Activated CD8-positive, alpha-beta memory T cell treated with anti-CD3 and anti-CD28 coated beads, Interleukin-2, amount 10 ng/mL, durations not matched to agents 7 days and 5 days (primary cell): ENCODE data around the gene RETREG1. TPM values are rescaled to one million over a fixed set of nuclear protein-coding genes. Genes with fewer than 3 reads are reported as not detected.
A peak's percentile ranks its signal among the peaks of the same experiment; 100 is the strongest.

Experiments used
- ATAC-seq: fragments of 150-1000 bp; cut with Tn5 transposase; one replicate; pipeline ENCODE4 v1.10.0; 2021; ENCODE audit warnings: moderate library complexity
- CTCF ChIA-PET: fragments of 350-600 bp; sonication (Branson Sonifier 250); formaldehyde crosslinking; loops from one replicate; lab custom pipeline; 2021; ENCODE audit warnings: antibody characterized with exemption; lab: Charles Lee
- DNase-seq: peaks from one replicate; pipeline ENCODE4 v3.0.0-alpha.2; 2020
- H3K27ac Mint-ChIP-seq: one replicate; pipeline ENCODE4 v1.8.0; 2021; ENCODE audit warnings: mild to moderate bottlenecking, mixed read lengths
- H3K27me3 Mint-ChIP-seq: one replicate; pipeline ENCODE4 v1.8.0; 2021; ENCODE audit warnings: mixed read lengths
- H3K36me3 Mint-ChIP-seq: one replicate; pipeline ENCODE4 v1.8.0; 2021; ENCODE audit warnings: mild to moderate bottlenecking, mixed read lengths
- H3K4me1 Mint-ChIP-seq: one replicate; pipeline ENCODE4 v1.8.0; 2021; ENCODE audit warnings: mixed read lengths
- H3K4me3 Mint-ChIP-seq: one replicate; pipeline ENCODE4 v1.8.0; 2021; ENCODE audit warnings: mild to moderate bottlenecking, moderate library complexity, mixed read lengths
- H3K9me3 Mint-ChIP-seq: one replicate; pipeline ENCODE4 v1.8.0; 2022; ENCODE audit warnings: low read depth, mixed read lengths
- total RNA-seq, 2 experiments: library from RNA; stranded (reverse); gene quantifications; one replicate each; pipeline ENCODE4 v1.2.3, GENCODE V29; 2021

RETREG1 gene
- total RNA-seq, 2 experiments from 2014 or later: 18.1 to 30.3 TPM

DNA sequence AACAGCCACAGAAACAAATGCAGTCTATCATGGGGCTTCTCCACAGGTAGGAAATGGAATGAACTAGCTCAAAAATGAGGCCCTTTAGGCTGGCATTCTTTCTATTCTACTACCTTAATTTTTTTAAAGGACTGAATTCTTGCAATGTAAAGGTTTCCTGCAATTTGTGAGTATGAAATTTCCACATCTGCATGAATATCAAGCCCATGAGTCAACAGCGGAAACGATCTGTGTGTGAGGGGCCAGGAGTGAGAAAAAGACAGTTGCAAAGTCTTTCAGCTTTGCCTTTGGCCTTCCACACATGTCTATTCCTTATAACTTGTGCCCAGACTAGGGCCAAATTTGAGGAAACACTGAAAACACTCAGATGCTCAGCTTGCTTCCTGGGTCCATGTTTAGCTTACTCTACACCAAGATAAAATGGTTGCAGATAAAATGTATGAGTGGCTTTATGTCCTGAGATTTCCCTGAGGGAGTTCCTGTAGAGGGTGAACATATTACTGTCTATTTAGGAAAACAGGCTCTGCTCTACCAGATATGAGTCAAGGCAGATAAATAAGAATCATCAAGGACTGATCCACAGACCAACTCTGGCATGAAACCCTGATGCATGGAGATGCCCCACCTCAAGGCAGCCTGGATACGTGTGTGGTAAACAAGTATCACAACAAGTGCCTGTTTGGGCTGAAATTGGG is 46.5 kb downstream of the RETREG1 start:
- H3K4me1 Mint-ChIP-seq: peaks cover 6% of the 10 kb centered on the region
- H3K27ac Mint-ChIP-seq: no peak overlapping the region
- no peak overlapping the region for H3K4me3 Mint-ChIP-seq
- ATAC-seq (no peak), DNase-seq (no peak)
- CTCF ChIA-PET: interaction anchor here (0.9 kb wide), 1 partner anchor 18 kb away, joined by 3 read pairs; no protein-coding TSS in a partner anchor
- no peaks in the 10 kb centered on the region for H3K27me3 Mint-ChIP-seq
- peaks cover 4% of the 10 kb centered on the region for H3K36me3 Mint-ChIP-seq
- H3K9me3 Mint-ChIP-seq: no peaks in the 10 kb centered on the region

DNA sequence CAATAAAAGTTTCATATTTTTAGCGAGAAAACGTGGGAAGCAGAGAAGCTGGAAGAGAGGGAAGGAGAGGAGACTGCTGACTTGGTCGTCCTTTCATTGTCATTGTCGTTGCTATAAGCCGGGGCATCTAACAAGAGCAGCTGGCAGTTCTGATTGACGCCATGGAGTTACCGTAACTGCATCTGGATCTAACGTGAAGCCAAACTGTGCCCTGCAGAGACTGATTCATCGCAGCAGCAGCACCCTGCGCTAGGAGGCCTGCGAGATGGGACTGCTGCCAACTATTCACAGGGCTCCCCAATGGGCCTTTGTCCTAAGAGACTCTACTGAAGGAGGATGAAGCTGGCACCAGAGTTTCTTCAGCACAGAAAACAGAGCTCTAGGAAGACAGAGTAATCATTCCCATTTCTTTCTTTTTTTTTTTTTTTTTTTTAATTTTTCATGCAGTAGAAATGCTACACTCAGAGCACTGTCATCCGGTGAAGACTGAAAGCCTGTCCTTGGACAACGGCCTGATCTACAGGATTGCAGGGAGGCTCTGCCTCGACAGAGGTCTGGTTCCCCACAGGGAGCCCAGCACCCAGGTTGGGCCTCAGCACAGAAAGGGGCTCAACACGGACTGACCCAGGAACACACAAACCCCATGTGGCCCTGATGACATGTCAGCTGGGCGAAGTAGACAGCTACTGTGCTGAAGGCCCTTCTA is 47.8 kb downstream of the RETREG1 start:
- CTCF ChIA-PET: interaction anchor here (0.9 kb wide), 1 partner anchor 16 kb away, joined by 3 read pairs; no protein-coding TSS in a partner anchor
- Mint-ChIP-seq H3K27me3 (no peaks in the 10 kb centered on the region), H3K36me3 (peaks cover 4% of the 10 kb centered on the region), H3K27ac (no peak overlapping the region), H3K4me1 (peaks cover under 1% of the 10 kb centered on the region), H3K9me3 (no peaks in the 10 kb centered on the region), H3K4me3 (no peak overlapping the region)
- ATAC-seq (no peak), DNase-seq (no peak)

GRCh38 chr5:16567365-16567764 is 49.4 kb downstream of the RETREG1 start:
- no peak overlapping the region for H3K27ac Mint-ChIP-seq
- H3K4me3 Mint-ChIP-seq: no peak overlapping the region
- ATAC-seq (no peak), DNase-seq (no peak)
- H3K9me3 Mint-ChIP-seq: no peaks in the 10 kb centered on the region
- H3K36me3 Mint-ChIP-seq: peaks cover 4% of the 10 kb centered on the region
- H3K27me3 Mint-ChIP-seq: no peaks in the 10 kb centered on the region
- CTCF ChIA-PET: interaction anchor here (1.4 kb wide), 2 partner anchors 15 to 20 kb away, joined by 3 to 4 read pairs; no protein-coding TSS in a partner anchor
- no peaks in the 10 kb centered on the region for H3K4me1 Mint-ChIP-seq

- CTCF ChIA-PET: no interaction called here
- H3K4me3 Mint-ChIP-seq: no peak overlapping the region
These were observed 51.7 kb downstream of the RETREG1 start for GRCh38 chr5:16565118-16565517.

DNA sequence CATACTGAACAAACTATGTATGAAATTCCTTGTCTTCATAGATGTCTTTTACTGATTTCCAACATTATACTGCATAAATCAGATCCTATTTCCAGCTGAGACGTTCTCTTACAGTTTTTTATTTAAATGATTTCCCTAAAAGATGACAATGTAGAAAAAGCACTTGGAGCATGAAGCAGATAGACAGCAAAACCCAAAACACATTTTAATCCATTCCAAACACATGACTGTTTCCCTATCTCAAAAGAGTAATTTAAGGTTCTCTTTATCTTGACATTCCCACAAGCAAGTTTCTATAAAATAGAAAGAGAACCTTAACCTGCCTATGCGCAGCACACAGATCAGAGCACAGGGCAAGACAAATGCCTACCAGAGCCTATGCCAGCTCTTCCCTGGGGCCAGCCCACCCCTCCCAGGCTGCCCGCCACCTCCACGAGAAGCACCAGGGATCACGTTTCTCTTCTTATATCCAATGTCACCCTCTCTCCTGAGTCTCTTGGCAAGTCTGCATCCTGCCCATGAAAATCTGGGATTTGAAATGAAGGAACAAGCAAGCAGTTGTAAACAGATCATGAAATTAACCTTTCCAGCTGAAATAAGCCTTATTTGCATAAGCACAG is 52.4 kb downstream of the RETREG1 start:
- H3K36me3 Mint-ChIP-seq: peaks cover 4% of the 10 kb centered on the region
- CTCF ChIA-PET: no interaction called here
- H3K27ac Mint-ChIP-seq: no peak overlapping the region
- no peak for DNase-seq
- no peaks in the 10 kb centered on the region for H3K4me1 Mint-ChIP-seq
- H3K9me3 Mint-ChIP-seq: no peaks in the 10 kb centered on the region
- H3K4me3 Mint-ChIP-seq: no peak overlapping the region
- ATAC-seq: no peak
- H3K27me3 Mint-ChIP-seq: no peaks in the 10 kb centered on the region

More at GRCh38 chr5:16565118-16565517, 51.7 kb downstream of the RETREG1 start:
- ATAC-seq (no peak), DNase-seq (no peak)
- H3K27ac Mint-ChIP-seq: no peak overlapping the region
- no peaks in the 10 kb centered on the region for H3K4me1 Mint-ChIP-seq
- H3K9me3 Mint-ChIP-seq: no peaks in the 10 kb centered on the region
- H3K36me3 Mint-ChIP-seq: peaks cover 4% of the 10 kb centered on the region
- no peaks in the 10 kb centered on the region for H3K27me3 Mint-ChIP-seq

- peaks cover 4% of the 10 kb centered on the region for H3K36me3 Mint-ChIP-seq
- CTCF ChIA-PET: no interaction called here
- no peak overlapping the region for H3K4me3 Mint-ChIP-seq
- H3K27ac Mint-ChIP-seq: no peak overlapping the region
- H3K27me3 Mint-ChIP-seq: no peaks in the 10 kb centered on the region
- no peaks in the 10 kb centered on the region for H3K4me1 Mint-ChIP-seq
- H3K9me3 Mint-ChIP-seq: no peaks in the 10 kb centered on the region
- DNase-seq (no peak), ATAC-seq (no peak)
These were observed 53.1 kb downstream of the RETREG1 start for GRCh38 chr5:16563686-16564085.

GRCh38 chr5:16561660-16562059 is 55.1 kb downstream of the RETREG1 start:
- CTCF ChIA-PET: interaction anchor here (1.1 kb wide), 1 partner anchor 9 kb away, joined by 3 read pairs; no protein-coding TSS in a partner anchor
- no peak overlapping the region for H3K4me3 Mint-ChIP-seq
- no peak for DNase-seq

DNA sequence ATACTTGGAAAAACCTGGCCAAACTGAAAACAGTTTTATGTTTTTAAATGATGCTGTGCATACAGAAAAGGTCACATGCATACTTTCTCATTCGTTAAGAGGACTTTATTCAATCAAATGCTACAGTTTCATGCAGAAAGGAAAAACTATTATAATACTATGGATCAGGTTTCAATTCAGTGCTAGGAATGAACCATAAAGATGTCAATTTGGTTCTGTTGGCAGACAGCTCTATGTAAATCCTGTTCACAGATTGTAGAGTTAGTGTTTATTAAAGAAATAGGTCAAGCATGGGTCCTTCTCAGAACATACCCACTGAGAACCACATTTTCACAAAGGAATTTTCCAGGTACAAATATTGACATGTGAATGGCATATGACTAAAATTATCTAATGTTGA is 57.1 kb downstream of the RETREG1 start:
- no peak overlapping the region for H3K27ac Mint-ChIP-seq
- H3K9me3 Mint-ChIP-seq: no peaks in the 10 kb centered on the region
- peaks cover 2% of the 10 kb centered on the region for H3K36me3 Mint-ChIP-seq
- H3K4me3 Mint-ChIP-seq: no peak overlapping the region
- H3K4me1 Mint-ChIP-seq: no peaks in the 10 kb centered on the region
- ATAC-seq (no peak), DNase-seq (no peak)
- no peaks in the 10 kb centered on the region for H3K27me3 Mint-ChIP-seq
- CTCF ChIA-PET: interaction anchor here (1.9 kb wide), 1 partner anchor 9 kb away, joined by 9 read pairs; no protein-coding TSS in a partner anchor

More at GRCh38 chr5:16561660-16562059, 55.1 kb downstream of the RETREG1 start:
- H3K27ac Mint-ChIP-seq: no peak overlapping the region
- no peaks in the 10 kb centered on the region for H3K4me1 Mint-ChIP-seq
- H3K27me3 Mint-ChIP-seq: no peaks in the 10 kb centered on the region
- H3K9me3 Mint-ChIP-seq: no peaks in the 10 kb centered on the region
- ATAC-seq: no peak
- peaks cover 2% of the 10 kb centered on the region for H3K36me3 Mint-ChIP-seq

DNA sequence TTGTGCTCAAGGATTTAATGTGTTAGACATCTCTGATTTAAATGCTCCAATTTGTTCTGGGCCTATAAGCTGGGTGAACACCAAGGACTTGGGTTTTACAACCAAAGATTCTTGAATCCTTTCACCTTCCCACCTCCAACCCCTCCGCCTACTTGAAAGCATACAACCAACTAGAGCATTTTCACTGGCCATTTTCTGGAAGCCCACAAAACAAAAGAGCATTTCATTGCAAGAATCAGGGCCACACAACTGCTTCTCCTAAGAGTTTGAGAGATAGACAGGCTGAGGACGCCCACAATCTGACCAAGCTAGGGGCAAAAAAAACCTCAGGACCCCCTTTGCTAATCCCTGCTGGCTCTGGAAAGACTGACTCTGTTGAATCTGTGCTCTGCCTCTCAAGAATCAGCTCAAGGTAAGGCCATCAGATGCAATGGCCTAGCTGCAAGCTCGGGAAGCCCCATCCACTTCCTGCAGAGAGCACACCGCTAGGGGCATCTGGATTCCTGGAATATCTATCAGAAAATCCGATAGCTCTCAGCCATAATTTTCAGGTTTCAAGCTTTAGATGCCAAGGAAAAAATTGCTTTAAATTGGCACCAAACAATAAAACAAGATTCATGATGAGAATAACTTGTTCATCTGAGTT is 57.7 kb downstream of the RETREG1 start:
- Mint-ChIP-seq H3K27me3 (no peaks in the 10 kb centered on the region), H3K4me1 (no peaks in the 10 kb centered on the region), H3K9me3 (no peaks in the 10 kb centered on the region), H3K36me3 (peaks cover 2% of the 10 kb centered on the region), H3K27ac (no peak overlapping the region), H3K4me3 (no peak overlapping the region)
- CTCF ChIA-PET: interaction anchor here (1.9 kb wide), 1 partner anchor 8 kb away, joined by 9 read pairs; no protein-coding TSS in a partner anchor
- ATAC-seq: no peak
- DNase-seq: no peak

- DNase-seq (no peak), ATAC-seq (no peak)
- H3K4me1 Mint-ChIP-seq: no peaks in the 10 kb centered on the region
- CTCF ChIA-PET: interaction anchor here (1.0 kb wide), 1 partner anchor 38 kb away, joined by 3 read pairs; no protein-coding TSS in a partner anchor
- H3K4me3 Mint-ChIP-seq: no peak overlapping the region
- no peaks in the 10 kb centered on the region for H3K27me3 Mint-ChIP-seq
- peaks cover 2% of the 10 kb centered on the region for H3K36me3 Mint-ChIP-seq
- no peak overlapping the region for H3K27ac Mint-ChIP-seq
- H3K9me3 Mint-ChIP-seq: no peaks in the 10 kb centered on the region
These were observed 59.3 kb downstream of the RETREG1 start for GRCh38 chr5:16557477-16557876.

DNA sequence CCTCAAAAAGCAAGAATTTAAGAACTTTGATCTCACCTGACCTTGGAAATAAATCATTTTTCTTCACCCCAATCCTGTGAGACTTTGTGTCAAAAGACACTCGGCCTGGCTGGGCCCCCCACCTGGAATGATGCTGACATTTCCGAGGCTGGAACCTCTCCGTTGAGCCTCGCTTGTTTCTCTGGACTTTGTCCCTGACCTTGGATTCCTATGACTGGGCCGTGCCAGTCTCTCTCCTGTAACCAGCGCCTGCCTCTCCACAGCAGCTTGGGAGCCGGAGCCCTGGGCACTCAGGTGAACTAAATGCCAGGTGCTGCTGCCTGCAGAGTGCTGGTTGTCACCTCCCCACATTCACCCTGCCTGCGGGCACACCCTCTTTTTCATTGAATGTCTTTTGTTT is 62.7 kb downstream of the RETREG1 start:
- peaks cover 2% of the 10 kb centered on the region for H3K36me3 Mint-ChIP-seq
- CTCF ChIA-PET: no interaction called here
- H3K27ac Mint-ChIP-seq: no peak overlapping the region
- DNase-seq (no peak), ATAC-seq (no peak)
- no peak overlapping the region for H3K4me3 Mint-ChIP-seq
- peaks cover 2% of the 10 kb centered on the region for H3K4me1 Mint-ChIP-seq
- H3K9me3 Mint-ChIP-seq: no peaks in the 10 kb centered on the region
- no peaks in the 10 kb centered on the region for H3K27me3 Mint-ChIP-seq

DNA sequence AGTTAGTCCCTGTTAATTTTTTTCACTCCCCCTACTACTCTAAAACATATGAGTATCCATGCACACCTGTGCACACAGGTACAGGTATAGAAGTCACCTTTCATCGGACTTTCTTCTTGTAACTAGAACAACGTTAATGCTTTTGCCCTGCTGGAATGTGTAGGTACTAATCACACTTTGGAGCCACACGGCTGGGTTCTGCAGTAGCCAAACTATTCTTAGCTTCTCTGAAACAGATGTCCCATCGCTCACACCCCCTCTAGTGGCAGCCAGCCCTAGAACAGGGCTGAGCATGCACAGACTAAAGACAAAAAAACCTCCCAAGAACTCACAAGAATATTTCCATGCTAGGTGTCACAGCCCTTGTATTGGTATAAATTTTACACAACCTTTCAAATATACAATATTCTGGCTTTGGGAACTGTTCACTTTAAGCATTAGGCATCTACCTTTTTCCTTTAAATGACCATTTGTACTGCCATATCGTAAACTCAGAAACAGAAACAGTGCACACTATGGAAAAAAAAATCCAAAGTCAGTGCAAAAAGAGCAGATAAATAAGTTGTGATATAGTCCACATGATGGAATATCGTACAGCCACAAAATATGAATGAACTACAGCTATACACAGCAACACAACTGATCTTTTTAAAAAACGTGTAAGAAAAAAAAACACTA is 64.0 kb downstream of the RETREG1 start:
- peaks cover 2% of the 10 kb centered on the region for H3K4me1 Mint-ChIP-seq
- H3K9me3 Mint-ChIP-seq: no peaks in the 10 kb centered on the region
- ATAC-seq: peak; percentile 82
- no peaks in the 10 kb centered on the region for H3K36me3 Mint-ChIP-seq
- peak; percentile 66 for DNase-seq
- H3K27ac Mint-ChIP-seq: no peak overlapping the region
- H3K4me3 Mint-ChIP-seq: no peak overlapping the region
- CTCF ChIA-PET: interaction anchor here (0.6 to 1.9 kb wide), 7 partner anchors 9 to 392 kb away, joined by 3 to 5 read pairs (median 3); no protein-coding TSS in a partner anchor
- H3K27me3 Mint-ChIP-seq: no peaks in the 10 kb centered on the region
